Stimulated activated CD8-positive, alpha-beta memory T cell treated with anti-CD3 and anti-CD28 coated beads, Interleukin-7, amount 100 ng/mL, for 4 hours (primary cell): ENCODE data around the gene PLK1.
"Not testable (repeated sequence)": the region's sequence is repeated elsewhere in the genome, so short reads cannot be mapped to it uniquely, and the experiment has no call there.

Experiments used
- DNase-seq, 2 donors: peaks; one replicate each; pipeline ENCODE4 v3.0.0-alpha.2; 2020; ENCODE audit warnings: low read depth in 2 of 2

The PLK1 gene

DNA sequence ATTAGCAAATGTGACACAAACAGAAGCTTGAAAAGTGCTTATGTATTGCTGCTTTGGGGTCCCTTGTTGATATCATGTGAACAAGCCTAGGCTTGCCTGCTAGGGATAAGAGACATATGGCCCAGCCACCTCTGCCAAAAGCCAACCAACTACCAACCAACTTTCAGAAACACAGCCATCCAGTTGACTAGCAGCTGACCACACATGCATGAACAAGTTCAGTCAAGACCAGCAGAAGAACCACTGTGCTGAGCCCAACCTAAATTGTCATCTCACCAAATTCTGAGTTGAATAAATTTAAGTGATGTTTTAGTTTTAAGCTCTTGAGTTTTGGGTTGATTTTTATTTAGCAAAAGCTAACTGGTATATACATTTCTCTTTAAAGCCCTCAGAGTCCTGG is 30.8 kb downstream of the PLK1 start:
- DNase-seq = no peak

DNA sequence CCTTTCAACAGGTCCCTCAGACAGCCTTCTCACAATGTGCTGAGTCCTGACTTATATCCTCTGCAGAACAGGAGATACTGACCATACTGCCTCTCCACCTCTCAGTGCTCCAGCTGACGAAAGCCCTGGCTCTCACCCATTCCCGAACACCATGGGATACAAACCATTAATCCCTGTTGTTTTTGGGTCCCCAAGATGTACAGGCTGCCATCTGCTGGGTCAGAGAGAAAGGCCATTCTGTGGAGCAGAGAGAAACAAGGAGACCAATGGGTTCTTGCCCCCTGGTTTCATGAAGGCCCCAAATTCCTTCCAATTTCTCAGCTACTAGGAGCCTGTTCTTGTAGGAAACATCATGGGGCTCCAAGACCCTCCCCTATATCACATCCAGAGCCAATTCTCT is 31.3 kb downstream of the PLK1 start:
- DNase-seq = no peak

DNA sequence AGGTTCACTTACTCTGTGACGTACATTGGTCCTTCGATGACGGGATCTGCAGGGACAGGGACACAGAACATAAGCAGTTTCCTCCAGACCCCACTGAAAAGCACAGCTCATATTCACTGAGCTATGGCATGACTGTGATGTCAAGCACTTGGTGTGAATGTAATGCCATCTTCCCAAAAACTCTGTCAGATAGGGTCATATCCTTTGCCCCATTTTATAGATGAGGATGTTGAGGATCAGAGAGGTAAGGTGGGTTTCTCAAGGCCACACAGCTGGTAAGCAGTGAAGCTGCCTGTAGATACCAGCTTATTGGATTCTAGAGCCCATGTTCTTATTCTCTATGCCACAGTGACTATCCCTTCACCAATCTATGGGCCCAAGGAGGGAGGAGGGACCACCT is 31.8 kb downstream of the PLK1 start:
- DNase-seq = no peak

DNA sequence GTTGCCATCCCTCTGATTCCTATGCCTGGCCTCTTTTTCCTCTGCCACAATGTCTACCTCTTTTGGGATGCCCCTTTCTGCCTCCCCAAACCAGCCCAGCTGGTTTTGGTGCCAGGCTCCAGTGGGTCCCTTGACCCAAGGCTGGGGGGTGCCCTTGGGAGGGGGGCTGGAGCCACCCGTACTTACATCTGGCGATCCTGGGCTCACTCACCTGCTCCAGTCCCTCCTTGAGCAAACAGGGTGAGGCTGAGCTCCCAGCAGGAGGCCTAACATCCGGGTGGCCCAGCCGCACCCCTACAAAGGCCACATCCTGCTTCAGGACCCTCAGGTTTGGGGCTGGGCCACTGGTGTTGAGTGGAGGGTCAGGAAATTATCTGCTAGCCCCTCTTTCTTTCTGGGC is 33.1 kb downstream of the PLK1 start:
- no peak for DNase-seq

DNA sequence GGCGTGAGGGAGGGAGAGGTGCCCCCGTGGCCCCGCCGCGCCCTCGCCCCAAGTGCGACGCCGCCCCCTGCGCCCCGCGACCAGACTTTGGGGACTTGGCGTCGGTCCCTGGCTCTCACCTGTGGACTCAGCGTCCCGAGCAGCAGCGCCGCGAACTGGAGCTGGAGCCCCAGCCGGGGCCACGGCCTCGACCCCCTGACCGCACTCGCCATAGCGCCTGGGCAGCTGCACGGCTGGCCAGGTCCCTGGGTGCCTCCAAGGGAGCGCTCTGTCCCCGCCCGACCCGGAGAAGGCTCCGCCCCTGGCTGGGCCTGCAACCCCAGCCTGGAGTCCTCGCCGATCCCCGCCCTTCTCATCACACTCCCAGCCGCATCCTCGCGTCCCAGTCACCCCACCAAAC is 34.3 kb downstream of the PLK1 start, which contains the start of gene ERN2:
TSS of gene ERN2 (minus strand) at position 247 of the 400 bp plus-strand sequence. CDS start at position 212, 35 bp downstream.
- no peak for DNase-seq

DNA sequence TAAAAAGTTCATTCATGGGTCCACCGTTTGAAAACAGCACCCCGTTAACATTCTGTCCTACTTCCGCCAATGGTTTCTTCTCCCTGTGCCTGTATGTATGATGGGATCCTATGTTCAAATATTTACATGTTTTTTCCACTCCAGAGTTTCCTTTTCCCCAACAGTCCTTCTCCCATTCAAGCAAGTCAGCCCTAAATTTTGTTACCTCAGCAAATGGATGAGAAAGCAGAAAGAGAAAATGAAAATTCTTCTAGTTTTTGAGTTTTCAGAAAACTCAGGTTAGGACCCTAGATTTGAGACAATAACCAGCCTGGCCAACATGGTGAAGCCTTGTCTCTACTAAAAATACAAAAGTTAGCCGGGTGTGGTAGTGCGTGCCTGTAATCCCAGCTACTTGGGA is 37.8 kb downstream of the PLK1 start:
- no peak for DNase-seq

DNA sequence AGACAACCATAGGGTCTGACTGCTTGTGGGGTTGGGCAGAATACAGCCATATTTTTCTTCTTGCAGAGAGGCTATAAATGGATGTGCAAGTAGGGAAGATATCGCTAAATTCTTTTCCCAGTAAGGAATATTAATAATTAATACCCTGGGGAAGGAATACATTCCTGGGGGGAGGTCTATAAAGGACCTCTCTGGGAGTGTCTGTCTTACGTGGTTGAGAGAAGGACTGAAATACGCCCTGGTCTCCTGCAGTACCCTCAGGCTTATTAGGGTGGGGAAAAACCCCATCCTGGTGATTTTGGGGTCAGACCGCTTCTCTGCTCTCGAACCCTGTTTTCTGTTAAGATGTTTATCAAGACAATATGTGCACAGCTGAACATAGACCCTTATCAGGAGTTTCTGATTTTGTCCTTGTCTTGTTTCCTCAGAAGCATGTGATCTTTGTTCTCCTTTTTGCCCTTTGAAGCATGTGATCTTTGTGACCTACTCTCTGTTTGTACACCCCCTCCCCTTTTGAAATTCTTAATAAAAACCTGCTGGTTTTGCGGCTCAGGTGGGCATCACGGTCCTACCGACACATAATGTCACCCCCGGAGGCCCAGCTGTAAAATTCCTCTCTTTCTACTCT is 44.0 kb downstream of the PLK1 start:
- not testable (repeated sequence) for DNase-seq

DNA sequence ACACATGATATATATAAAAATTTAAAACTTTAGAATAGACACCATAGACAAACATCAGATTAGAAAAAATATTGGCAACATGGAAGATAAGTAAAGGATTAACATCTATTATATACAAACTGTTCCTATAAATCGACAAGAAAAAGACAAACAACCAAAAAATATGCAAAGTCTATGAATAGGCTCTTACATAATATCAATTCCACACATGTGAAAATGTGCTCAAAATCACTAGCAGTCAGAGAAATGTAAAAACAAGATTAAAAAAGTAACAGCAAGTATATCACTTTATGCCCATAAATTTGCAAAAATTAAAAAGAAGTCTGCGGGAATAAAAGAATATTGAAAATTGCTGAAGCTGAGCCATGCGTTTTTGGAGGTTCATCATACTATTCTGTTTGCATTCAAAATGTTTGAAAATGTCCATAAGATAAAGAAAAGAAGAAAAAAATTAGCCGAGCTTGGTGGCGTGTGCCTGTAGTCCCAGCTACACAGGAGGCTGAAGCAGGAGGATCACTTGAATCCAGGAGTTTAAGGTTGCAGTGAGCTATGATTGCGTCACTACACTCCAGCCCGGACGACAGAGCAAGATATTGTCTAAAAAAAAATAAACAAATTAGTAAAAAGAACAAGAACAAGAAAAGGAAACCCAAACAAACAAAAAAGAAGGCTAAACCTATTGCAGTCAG is 45.6 kb downstream of the PLK1 start:
- DNase-seq = no peak

DNA sequence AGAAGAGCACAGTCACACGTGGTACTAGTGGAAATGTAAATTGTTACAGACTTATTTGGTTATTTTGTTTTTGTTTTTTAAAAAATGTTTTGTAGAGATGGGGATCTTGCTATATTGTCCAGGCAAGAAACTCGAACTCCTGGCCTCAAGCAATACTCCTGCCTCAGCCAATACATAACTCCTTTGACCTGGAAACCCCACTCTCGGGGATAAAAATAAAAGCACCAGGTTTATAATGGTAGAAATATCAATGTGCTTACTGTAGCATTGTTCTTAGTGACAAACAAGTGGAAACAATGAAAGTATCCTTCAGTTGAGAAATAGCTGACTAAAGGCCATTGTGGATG is 46.1 kb downstream of the PLK1 start:
- no peak for DNase-seq

DNA sequence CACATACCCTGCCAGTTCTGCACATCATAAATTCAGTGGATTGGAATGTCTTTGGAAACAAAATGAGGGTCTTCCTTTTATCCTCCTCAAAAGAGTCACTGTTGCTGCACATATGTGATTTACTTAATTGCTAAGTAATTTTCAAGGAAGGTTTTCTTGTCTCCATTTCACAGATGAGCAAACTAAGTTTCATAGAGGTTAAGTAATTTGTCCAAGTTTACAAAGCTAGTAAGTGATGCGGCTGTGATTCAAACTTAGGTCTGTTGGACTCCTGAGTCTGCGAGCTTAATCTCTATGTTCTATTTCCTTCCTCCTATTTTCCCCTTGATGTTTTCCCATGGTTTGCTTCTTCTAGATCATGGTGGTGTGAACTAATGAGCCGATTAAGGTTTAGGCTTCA is 48.0 kb downstream of the PLK1 start:
- no peak for DNase-seq

DNA sequence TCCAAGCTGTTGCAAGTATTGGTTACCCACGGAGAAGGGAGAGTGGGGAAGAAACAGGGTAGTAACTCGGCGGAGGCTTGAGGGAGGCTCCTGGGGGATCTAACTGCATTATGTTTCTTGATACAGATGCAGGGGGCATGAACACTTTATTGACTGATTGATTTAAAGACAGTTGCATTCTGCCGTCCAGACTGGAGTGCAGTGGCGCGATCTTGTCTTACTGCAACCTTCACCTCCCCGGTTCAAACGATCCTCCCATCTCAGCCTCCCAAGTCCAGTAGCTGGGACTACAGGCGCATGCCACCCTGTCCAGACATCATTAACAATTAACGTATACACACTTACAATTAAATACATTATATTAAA is 49.4 kb downstream of the PLK1 start:
- DNase-seq = no peak

DNA sequence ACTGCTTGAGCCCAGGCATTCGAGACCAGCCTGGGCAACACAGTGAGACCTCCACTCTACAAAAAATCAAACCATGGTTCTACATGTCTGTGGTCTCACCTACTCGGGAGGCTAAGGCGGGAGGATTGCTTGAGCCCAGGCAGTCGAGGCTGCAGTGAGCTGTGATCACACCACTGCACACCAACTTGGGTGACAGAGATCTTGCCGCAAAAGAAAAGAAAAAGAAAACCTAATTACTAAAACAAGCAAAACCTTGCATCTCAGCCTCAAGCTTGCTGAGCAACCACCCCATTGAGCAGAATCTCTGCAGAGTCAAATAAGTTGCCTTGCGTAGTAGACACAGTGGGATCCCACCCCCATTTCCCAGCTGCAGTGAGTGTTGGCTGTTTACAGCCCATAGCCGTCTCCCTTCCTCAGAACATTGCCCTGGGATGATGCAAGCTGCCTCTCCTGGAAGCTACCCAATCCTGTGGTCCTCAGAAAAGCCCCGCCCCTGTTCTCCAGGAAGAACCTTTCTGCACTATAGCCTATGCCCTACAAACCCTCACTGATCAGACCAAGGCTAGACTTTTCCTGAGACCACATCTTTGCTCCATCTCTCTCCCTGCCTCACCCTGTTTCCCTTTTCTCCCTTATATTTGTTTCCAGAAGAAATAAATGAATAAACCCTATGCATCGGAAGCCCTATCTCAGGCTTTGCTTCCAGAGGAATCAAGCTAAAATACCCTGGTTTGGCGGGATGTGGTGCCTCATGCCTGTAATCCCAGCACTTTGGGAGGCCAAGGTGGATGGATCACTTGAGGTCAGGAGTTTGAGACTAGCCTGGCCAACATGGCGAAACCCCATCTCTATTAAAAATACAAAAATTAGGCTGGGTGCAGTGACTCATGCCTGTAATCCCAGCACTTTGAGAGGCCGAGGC is 51.1 kb downstream of the PLK1 start:
- DNase-seq = no peak

DNA sequence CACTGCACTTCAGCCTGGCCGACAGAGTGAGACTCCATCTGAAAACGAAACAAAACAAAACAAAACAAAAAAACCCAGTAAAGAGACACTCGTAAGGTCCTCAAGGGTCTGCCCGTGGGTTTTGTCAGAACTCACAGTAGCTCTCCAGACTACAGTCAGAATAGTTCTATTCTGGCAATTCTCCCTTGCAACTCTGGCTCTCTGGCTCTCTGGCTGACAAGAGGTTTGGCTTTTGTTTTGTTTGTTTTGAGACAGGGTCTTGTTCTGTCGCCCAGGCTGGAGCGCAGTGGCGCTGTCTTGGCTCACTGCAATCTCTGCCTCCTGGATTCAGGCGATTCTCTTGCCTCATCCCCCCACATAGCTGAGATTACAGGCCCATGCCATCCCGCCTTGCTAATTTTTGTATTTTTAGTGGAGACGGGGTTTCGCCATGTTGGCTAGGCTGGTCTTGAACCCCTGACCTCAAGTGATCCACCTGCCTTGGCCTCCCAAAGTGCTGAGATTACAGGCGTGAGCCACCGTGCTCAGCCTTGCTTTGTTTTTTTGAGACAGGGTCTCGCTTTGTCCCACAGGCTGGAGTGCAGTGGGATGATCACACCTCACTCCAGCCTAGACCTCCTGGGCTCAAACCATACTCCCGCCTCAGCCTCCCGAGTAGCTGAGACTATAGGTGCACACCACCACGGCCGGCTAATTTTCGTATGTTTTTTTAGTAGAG is 55.6 kb downstream of the PLK1 start:
- no peak for DNase-seq

DNA sequence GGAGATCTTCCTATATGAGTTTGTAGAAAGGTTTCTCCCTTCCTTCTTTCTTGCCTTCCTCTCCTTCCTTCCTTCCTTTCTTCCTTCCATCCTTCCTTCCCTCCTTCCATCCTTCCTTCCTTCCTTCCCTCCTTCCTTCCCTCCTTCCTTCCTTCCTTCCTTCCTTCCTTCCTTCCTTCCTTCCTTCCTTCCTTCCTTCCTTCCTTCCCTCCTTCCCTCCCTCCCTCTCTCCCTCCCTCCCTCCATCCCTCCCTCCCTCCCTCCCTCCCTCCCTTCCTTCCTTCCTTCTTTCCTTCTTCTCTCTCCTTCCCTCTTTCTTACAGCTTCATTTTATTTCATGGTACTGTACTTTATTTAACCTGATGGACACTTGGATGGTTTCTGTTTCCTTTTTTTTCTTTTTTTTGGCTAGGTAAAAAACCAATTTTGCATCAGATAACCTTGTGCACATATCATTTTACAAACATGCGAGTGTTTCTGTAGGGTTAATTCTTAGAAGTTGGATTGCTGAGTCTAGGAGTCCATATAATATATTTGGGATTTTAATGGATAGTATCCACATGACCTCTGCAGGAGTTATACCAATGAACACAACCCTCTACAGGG is 58.8 kb downstream of the PLK1 start:
- DNase-seq = not testable (repeated sequence)

DNA sequence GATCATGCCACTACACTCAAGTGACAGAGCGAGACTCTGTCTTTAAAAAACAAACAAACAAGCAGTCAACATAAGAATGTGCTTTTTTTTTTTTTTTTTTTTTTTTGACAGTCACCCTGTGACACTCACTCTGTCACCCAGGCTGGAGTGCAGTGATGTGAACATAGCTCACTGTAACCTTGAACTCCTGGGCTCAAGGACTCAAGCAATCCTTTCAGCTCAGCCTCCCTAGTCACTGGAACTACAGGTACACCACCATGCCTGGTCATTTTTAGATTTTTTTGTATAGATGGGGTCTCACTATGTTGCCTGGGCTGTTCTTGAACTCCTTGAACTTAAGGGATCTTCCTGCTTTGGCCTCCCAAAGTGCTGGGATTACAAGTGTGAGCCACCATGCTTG is 60.8 kb downstream of the PLK1 start:
- no peak for DNase-seq
